Fibroblast of lung (primary cell): ENCODE data around the gene MTRR. TPM values are rescaled to one million over a fixed set of nuclear protein-coding genes. Genes with fewer than 3 reads are reported as not detected.

Experiments used
- DNase-seq, 2 donors: peaks; one replicate each; pipeline versions ENCODE4 v3.0.0 to v3.0.0-alpha.2; 2010; ENCODE audit warnings: low read depth in 2 of 2
- H2AFZ ChIP-seq: 2 replicates; pipeline ENCODE4 v1.5.1; 2012; ENCODE audit warnings: low read length, control low read depth, inconsistent platforms
- H3K27ac ChIP-seq: 2 replicates; pipeline ENCODE4 v1.5.1; 2011; ENCODE audit warnings: low read length, control low read depth; ENCODE audit not compliant: insufficient read depth
- H3K27me3 ChIP-seq: 2 replicates; pipeline ENCODE4 v1.5.1; 2011; ENCODE audit warnings: mild to moderate bottlenecking, low read length; ENCODE audit not compliant: control insufficient read depth, insufficient read depth
- H3K36me3 ChIP-seq: 2 replicates; pipeline ENCODE4 v1.5.1; 2011; ENCODE audit warnings: low read length; ENCODE audit not compliant: control insufficient read depth, insufficient read depth
- H3K4me1 ChIP-seq: 2 replicates; pipeline ENCODE4 v1.5.1; 2011; ENCODE audit warnings: low read length; ENCODE audit not compliant: control insufficient read depth, insufficient read depth; ENCODE audit errors: extremely low read depth
- H3K4me2 ChIP-seq: 2 replicates; pipeline ENCODE4 v1.5.1; 2011; ENCODE audit warnings: low read length, control low read depth; ENCODE audit not compliant: insufficient read depth; ENCODE audit errors: extremely low read depth
- H3K4me3 ChIP-seq, 4 experiments: fragments of 200-600 bp in 1 of 4; sonication (generic) in 1 of 4; replicated peaks in 1 of 4; 2 replicates each; pipeline ENCODE4 v1.5.1; 2011 to 2016; ENCODE audit warnings: low read length in 4 of 4, low read depth in 3 of 4, mild to moderate bottlenecking in 3 of 4, control low read depth in 2 of 4, inconsistent platforms in 1 of 4, mixed read lengths in 1 of 4; ENCODE audit not compliant: insufficient read depth in 1 of 4; ENCODE audit errors: control extremely low read depth in 1 of 4
- H3K79me2 ChIP-seq: 2 replicates; pipeline ENCODE4 v1.5.1; 2012; ENCODE audit warnings: mild to moderate bottlenecking, low read length, inconsistent platforms; ENCODE audit not compliant: control insufficient read depth, insufficient read depth
- H3K9ac ChIP-seq: 2 replicates; pipeline ENCODE4 v1.5.1; 2011; ENCODE audit warnings: mild to moderate bottlenecking, low read length, control low read depth; ENCODE audit not compliant: insufficient read depth
- H3K9me3 ChIP-seq: 2 replicates; pipeline ENCODE4 v1.5.1; 2012; ENCODE audit warnings: low read depth, low read length; ENCODE audit not compliant: control insufficient read depth, insufficient read depth
- H4K20me1 ChIP-seq: 2 replicates; pipeline ENCODE4 v1.5.1; 2011; ENCODE audit warnings: low read length; ENCODE audit not compliant: control insufficient read depth, insufficient read depth; ENCODE audit errors: extremely low read depth
- EZH2 ChIP-seq: IDR thresholded peaks from 2 replicates; pipeline ENCODE4 v1.5.1; 2012; ENCODE audit warnings: low read length, control low read depth, mild to moderate bottlenecking; ENCODE audit errors: missing control alignments
- polyA plus RNA-seq, 2 donors: library from polyadenylated mRNA; depleted of rRNA in 1 of 2; stranded (reverse) in 1 of 2; unstranded in 1 of 2; fragments of >200 nt; gene quantifications; 2 replicates each; pipeline ENCODE4 v1.2.1, GENCODE V29; 2011 to 2012; ENCODE audit warnings: missing spikeins in 1 of 2
- total RNA-seq: library from RNA; depleted of rRNA; stranded (reverse); fragments of >200 nt; gene quantifications from 2 replicates; pipeline ENCODE4 v1.2.1, GENCODE V29; 2014
- TF ChIP-seq, protein P1 (sequence below), 2 donors: IDR thresholded peaks in 1 of 2; conservative IDR thresholded peaks in 1 of 2; 1 replicate in 1 of 2; 2 replicates in 1 of 2; pipeline ENCODE4 v1.5.1; 2011 to 2012; ENCODE audit warnings: low read length in 2 of 2, control low read depth in 1 of 2, inconsistent platforms in 1 of 2, low read depth in 1 of 2, mild to moderate bottlenecking in 1 of 2

MTRR gene
- total and polyA plus RNA-seq, 2 donors (not counting 1 experiment from before 2014, with no cell fraction given), result 19.0 to 45.1 TPM

DNA sequence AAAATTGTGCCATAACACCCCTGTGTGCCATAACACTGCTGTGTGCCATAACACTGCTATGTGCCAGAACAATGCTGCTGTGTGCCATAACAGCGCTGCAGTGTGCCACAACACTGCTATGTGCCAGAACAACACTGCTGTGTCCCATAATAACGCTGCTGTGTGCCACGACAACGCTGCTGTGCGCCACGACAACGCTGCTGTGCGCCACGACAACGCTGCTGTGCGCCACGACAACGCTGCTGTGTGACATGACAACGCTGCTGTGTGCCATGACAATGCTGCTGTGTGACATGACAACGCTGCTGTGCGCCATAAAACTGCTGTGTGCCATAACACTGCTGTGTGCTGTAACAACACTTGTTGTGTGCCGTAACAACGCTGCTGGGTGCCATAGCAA, 44.0 kb upstream of the MTRR start:
- no peak overlapping the region for H3K9ac ChIP-seq
- H3K27me3 ChIP-seq, result no peaks in the 10 kb centered on the region
- DNase-seq, result no peak
- H3K9me3 ChIP-seq, result no peaks in the 10 kb centered on the region
- H4K20me1 ChIP-seq, result no peaks in the 10 kb centered on the region
- no peaks in the 10 kb centered on the region for H3K4me1 ChIP-seq
- TF ChIP-seq EZH2, result no peak
- TF ChIP-seq, protein P1, sequence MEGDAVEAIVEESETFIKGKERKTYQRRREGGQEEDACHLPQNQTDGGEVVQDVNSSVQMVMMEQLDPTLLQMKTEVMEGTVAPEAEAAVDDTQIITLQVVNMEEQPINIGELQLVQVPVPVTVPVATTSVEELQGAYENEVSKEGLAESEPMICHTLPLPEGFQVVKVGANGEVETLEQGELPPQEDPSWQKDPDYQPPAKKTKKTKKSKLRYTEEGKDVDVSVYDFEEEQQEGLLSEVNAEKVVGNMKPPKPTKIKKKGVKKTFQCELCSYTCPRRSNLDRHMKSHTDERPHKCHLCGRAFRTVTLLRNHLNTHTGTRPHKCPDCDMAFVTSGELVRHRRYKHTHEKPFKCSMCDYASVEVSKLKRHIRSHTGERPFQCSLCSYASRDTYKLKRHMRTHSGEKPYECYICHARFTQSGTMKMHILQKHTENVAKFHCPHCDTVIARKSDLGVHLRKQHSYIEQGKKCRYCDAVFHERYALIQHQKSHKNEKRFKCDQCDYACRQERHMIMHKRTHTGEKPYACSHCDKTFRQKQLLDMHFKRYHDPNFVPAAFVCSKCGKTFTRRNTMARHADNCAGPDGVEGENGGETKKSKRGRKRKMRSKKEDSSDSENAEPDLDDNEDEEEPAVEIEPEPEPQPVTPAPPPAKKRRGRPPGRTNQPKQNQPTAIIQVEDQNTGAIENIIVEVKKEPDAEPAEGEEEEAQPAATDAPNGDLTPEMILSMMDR (conservative IDR thresholded peaks at IDR 0.05 in 1 of 2, IDR thresholded peaks at IDR 0.05 in 1 of 2; ENCODE audit: low read depth in 1 of 2, low read length in 2 of 2), result no peak
- no peak overlapping the region for H3K4me2 ChIP-seq
- no peaks in the 10 kb centered on the region for H3K79me2 ChIP-seq
- no peak overlapping the region for H3K27ac ChIP-seq
- no peak overlapping the region for H2AFZ ChIP-seq
- no peak overlapping the region for H3K4me3 ChIP-seq
- H3K36me3 ChIP-seq, result no peaks in the 10 kb centered on the region

DNA sequence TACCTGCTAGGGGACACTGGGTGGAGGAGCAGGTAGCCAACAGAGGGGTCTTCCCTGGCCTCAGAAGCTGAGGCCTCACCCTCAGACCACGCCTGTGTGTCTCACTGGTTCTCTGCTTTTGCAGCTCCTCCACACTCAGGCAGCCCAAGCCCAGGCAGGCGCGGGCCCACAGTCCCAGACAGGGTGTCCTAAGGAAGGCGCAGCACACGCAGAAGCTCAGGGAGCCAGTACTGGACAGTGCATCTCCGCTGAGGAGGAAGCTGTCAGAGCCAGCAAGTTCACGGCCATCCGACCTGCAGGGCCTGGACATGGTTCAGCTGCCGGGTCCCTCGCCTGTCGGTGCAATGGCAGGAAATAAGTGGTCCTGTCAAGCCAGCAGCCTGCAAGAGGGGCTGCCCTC, 43.3 kb upstream of the MTRR start:
- H3K9ac ChIP-seq, result no peak overlapping the region
- no peak overlapping the region for H2AFZ ChIP-seq
- H3K4me3 ChIP-seq, result no peak overlapping the region
- no peak overlapping the region for H3K4me2 ChIP-seq
- no peaks in the 10 kb centered on the region for H3K27me3 ChIP-seq
- no peaks in the 10 kb centered on the region for H3K9me3 ChIP-seq
- H3K27ac ChIP-seq, result no peak overlapping the region
- H3K4me1 ChIP-seq, result no peaks in the 10 kb centered on the region
- no peaks in the 10 kb centered on the region for H3K36me3 ChIP-seq
- no peak for DNase-seq
- TF ChIP-seq, protein P1 (conservative IDR thresholded peaks at IDR 0.05 in 1 of 2, IDR thresholded peaks at IDR 0.05 in 1 of 2; ENCODE audit: low read depth in 1 of 2, low read length in 2 of 2), result no peak
- no peak for TF ChIP-seq EZH2
- H4K20me1 ChIP-seq, result no peaks in the 10 kb centered on the region
- H3K79me2 ChIP-seq, result no peaks in the 10 kb centered on the region

DNA sequence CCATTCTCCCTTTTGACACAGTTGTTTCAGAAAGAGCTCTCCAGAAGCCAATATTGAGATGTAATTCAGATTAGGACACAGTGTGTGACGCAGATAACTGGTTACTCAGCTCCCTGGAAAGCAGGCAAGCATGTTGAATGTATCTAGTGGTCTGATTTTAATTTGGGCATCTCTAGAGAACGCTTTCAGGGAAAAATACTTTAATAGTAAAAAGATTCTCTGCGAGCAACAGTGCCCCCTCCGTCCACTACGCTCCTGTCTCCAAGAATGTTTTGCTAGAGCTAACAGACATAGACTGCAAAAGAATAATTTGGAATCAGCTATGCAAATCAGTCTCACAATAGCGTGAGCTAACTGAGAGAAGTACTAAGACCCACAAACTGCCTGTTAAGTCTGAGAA, 41.3 kb upstream of the MTRR start:
- no peaks in the 10 kb centered on the region for H3K9me3 ChIP-seq
- no peak overlapping the region for H3K27ac ChIP-seq
- H3K27me3 ChIP-seq, result no peaks in the 10 kb centered on the region
- H3K36me3 ChIP-seq, result no peaks in the 10 kb centered on the region
- H3K79me2 ChIP-seq, result no peaks in the 10 kb centered on the region
- H2AFZ ChIP-seq, result no peak overlapping the region
- no peaks in the 10 kb centered on the region for H4K20me1 ChIP-seq
- no peak for TF ChIP-seq EZH2
- TF ChIP-seq, protein P1 (conservative IDR thresholded peaks at IDR 0.05 in 1 of 2, IDR thresholded peaks at IDR 0.05 in 1 of 2; ENCODE audit: low read depth in 1 of 2, low read length in 2 of 2), result no peak
- H3K9ac ChIP-seq, result no peak overlapping the region
- H3K4me3 ChIP-seq, result no peak overlapping the region
- DNase-seq, result peak in 1 of 2 donors; percentile 6
- no peaks in the 10 kb centered on the region for H3K4me1 ChIP-seq
- H3K4me2 ChIP-seq, result no peak overlapping the region
